Upper lobe of left lung (tissue), 4 donors: ENCODE data around the gene DCPS.
"Not testable (repeated sequence)": the region's sequence is repeated elsewhere in the genome, so short reads cannot be mapped to it uniquely, and the experiment has no call there.

Experiments
- CTCF ChIP-seq, 6 experiments: fragments of 450-650 bp in 4 of 6; fragments of 200-600 bp in 2 of 6; sonication (generic) in 2 of 6; IDR thresholded peaks; one replicate each; pipeline ENCODE4 v1.5.1; 2016 to 2019; ENCODE audit warnings: antibody characterized with exemption in 6 of 6
- EP300 ChIP-seq, 4 donors: sonication (generic); formaldehyde crosslinking; IDR thresholded peaks; one replicate each; pipeline ENCODE4 v1.5.1; 2017; ENCODE audit warnings: antibody characterized with exemption in 4 of 4, control low read depth in 2 of 4
- POLR2A ChIP-seq, 4 donors: fragments of 450-650 bp; IDR thresholded peaks; one replicate each; pipeline ENCODE4 v1.5.1; 2016 to 2017; ENCODE audit warnings: antibody characterized with exemption in 4 of 4, mild to moderate bottlenecking in 2 of 4
- POLR2AphosphoS5 ChIP-seq, 2 donors: sonication (generic); formaldehyde crosslinking; IDR thresholded peaks; one replicate each; pipeline ENCODE4 v1.5.1; 2017; ENCODE audit warnings: antibody characterized with exemption in 2 of 2

- TF ChIP-seq CTCF, POLR2A, EP300, POLR2AphosphoS5 (IDR thresholded peaks at IDR 0.05): not testable (repeated sequence)
Observed at GRCh38 chr11:126367806-126368205, 63.9 kb downstream of the DCPS start.
